ENCODE results near the gene RPL27A. TPM values are rescaled to one million over a fixed set of nuclear protein-coding genes. Genes with fewer than 3 reads are reported as not detected.

Gene RPL27A
- total and polyA plus RNA-seq, 3 donors from 2014 or later = 340 to 1,052 (median 586) TPM

GRCh38 chr11:8732324-8732670 is 49.7 kb downstream of the RPL27A start:
- TF ChIP-seq POLR2A (IDR thresholded peaks at IDR 0.05) (no peak), CTCF (IDR thresholded peaks at IDR 0.05) (no peak)
- no peak for DNase-seq
- intact Hi-C loops (cut with DNase I; ENCODE audit: low total_unique reads) = no loop called here
- Histone ChIP-seq H3K9me3 (no peaks in the 10 kb centered on the region), H3K4me3 (no peak overlapping the region), H3K27me3 (no peaks in the 10 kb centered on the region), H3K36me3 (ENCODE audit: low read depth, missing control alignments) (no peaks in the 10 kb centered on the region), H3K4me1 (peaks cover 51% of the 10 kb centered on the region), H3K27ac (peak overlapping the region in 1 of 2 donors; percentile 75)
- WGBS, 2 donors = 68 to 74% methylated on average over 3 of the region's 3 CpGs

GRCh38 chr11:8732748-8733241 is 50.2 kb downstream of the RPL27A start:
- no peak overlapping the region for H3K4me3 ChIP-seq
- intact Hi-C loops (cut with DNase I; ENCODE audit: low total_unique reads) = no loop called here
- no peaks in the 10 kb centered on the region for H3K36me3 ChIP-seq (ENCODE audit: low read depth, missing control alignments)
- H3K27me3 ChIP-seq = no peaks in the 10 kb centered on the region
- DNase-seq = peak; percentile 40
- peak overlapping the region; percentile 12 to 75 for H3K27ac ChIP-seq
- H3K9me3 ChIP-seq = no peaks in the 10 kb centered on the region
- TF ChIP-seq POLR2A (IDR thresholded peaks at IDR 0.05) (no peak), CTCF (IDR thresholded peaks at IDR 0.05) (no peak)
- peaks cover 51% of the 10 kb centered on the region for H3K4me1 ChIP-seq
- WGBS, 2 donors = 53 to 76% methylated on average over 4 to 7 of the region's 7 CpGs

GRCh38 chr11:8733852-8734251 is 51.3 kb downstream of the RPL27A start:
- TF ChIP-seq POLR2A (IDR thresholded peaks at IDR 0.05) = no peak
- TF ChIP-seq CTCF (IDR thresholded peaks at IDR 0.05) = no peak
- H3K27me3 ChIP-seq = no peaks in the 10 kb centered on the region
- 67 to 69% methylated on average over 2 of the region's 2 CpGs for WGBS, 2 donors
- no peak overlapping the region for H3K4me3 ChIP-seq
- peaks cover 41% of the 10 kb centered on the region for H3K4me1 ChIP-seq
- intact Hi-C loops (cut with DNase I; ENCODE audit: low total_unique reads) = no loop called here
- H3K27ac ChIP-seq = peak overlapping the region in 1 of 2 donors; percentile 13
- H3K9me3 ChIP-seq = no peaks in the 10 kb centered on the region
- DNase-seq = no peak
- H3K36me3 ChIP-seq (ENCODE audit: low read depth, missing control alignments) = no peaks in the 10 kb centered on the region

- H3K27ac ChIP-seq = peak overlapping the region in 1 of 2 donors; percentile 44
Observed at GRCh38 chr11:8735094-8735493, 52.5 kb downstream of the RPL27A start.

More at GRCh38 chr11:8735094-8735493, 52.5 kb downstream of the RPL27A start:
- no peaks in the 10 kb centered on the region for H3K36me3 ChIP-seq (ENCODE audit: low read depth, missing control alignments)
- intact Hi-C loops (cut with DNase I; ENCODE audit: low total_unique reads) = no loop called here
- 84 to 91% methylated on average over 7 to 8 of the region's 8 CpGs for WGBS, 2 donors
- peaks cover 36% of the 10 kb centered on the region for H3K4me1 ChIP-seq
- H3K4me3 ChIP-seq = no peak overlapping the region
- no peak for TF ChIP-seq CTCF (IDR thresholded peaks at IDR 0.05)
- TF ChIP-seq POLR2A (IDR thresholded peaks at IDR 0.05) = no peak
- DNase-seq = no peak
- no peaks in the 10 kb centered on the region for H3K9me3 ChIP-seq
- no peaks in the 10 kb centered on the region for H3K27me3 ChIP-seq

Data from testis (tissue), 3 donors.